B cell (primary cell): ENCODE results near the gene DKK2. TPM values are rescaled to one million over a fixed set of nuclear protein-coding genes. Genes with fewer than 3 reads are reported as not detected.

Source experiments
- ATAC-seq: fragments of 200-7000 bp; cut with Tn5 transposase; one replicate; pipeline ENCODE4 v1.10.0; 2021; ENCODE audit warnings: low read depth, mild to moderate bottlenecking, moderate number of reproducible peaks, moderate library complexity
- CTCF ChIA-PET: fragments of 350-600 bp; sonication (Branson Sonifier 250); formaldehyde crosslinking; loops from one replicate; lab custom pipeline; 2021; ENCODE audit warnings: antibody characterized with exemption, inconsistent platforms; lab: Charles Lee
- POLR2A ChIA-PET: fragments of 350-600 bp; sonication (Branson Sonifier 250); formaldehyde crosslinking; loops from one replicate; lab custom pipeline; 2021; ENCODE audit warnings: antibody characterized with exemption; lab: Charles Lee
- DNase-seq: peaks from one replicate; pipeline ENCODE4 v3.0.0; 2013
- H2AFZ ChIP-seq: 2 replicates; pipeline ENCODE4 v1.6.1; 2012; ENCODE audit warnings: mild to moderate bottlenecking, low read depth, low read length; ENCODE audit not compliant: insufficient read depth, poor library complexity, severe bottlenecking
- H3K27ac ChIP-seq, 2 donors: 1 replicate in 1 of 2; 2 replicates in 1 of 2; pipeline ENCODE4 v1.5.1; 2012 to 2013; ENCODE audit warnings: low read length in 2 of 2, mild to moderate bottlenecking in 2 of 2, moderate library complexity in 1 of 2
- H3K27me3 ChIP-seq, 4 experiments: fragments of 200-600 bp in 1 of 4; sonication (generic) in 1 of 4; replicated peaks in 1 of 4; 1 replicate in 2 of 4; 2 replicates in 2 of 4; pipeline versions ENCODE4 v1.6.1 to v1.7.0; 2013 to 2016; ENCODE audit warnings: low read length in 3 of 4, mild to moderate bottlenecking in 2 of 4, mixed read lengths in 1 of 4, moderate library complexity in 1 of 4; ENCODE audit not compliant: insufficient read depth in 4 of 4, control insufficient read depth in 3 of 4; ENCODE audit errors: control extremely low read depth in 1 of 4
- H3K36me3 ChIP-seq, 2 experiments: replicated peaks in 1 of 2; 1 replicate in 1 of 2; 2 replicates in 1 of 2; pipeline versions ENCODE4 v1.6.1 to v1.7.1; 2013; ENCODE audit warnings: low read length in 1 of 2; ENCODE audit not compliant: insufficient read depth in 2 of 2, control insufficient read depth in 1 of 2; ENCODE audit errors: control extremely low read depth in 1 of 2, extremely low read depth in 1 of 2
- H3K4me1 ChIP-seq, 2 donors: fragments of 200-600 bp in 1 of 2; sonication (generic) in 1 of 2; 1 replicate in 1 of 2; 2 replicates in 1 of 2; pipeline versions ENCODE4 v1.5.1 to v1.6.1; 2013 to 2017; ENCODE audit warnings: low read length in 2 of 2; ENCODE audit not compliant: control insufficient read depth in 2 of 2, insufficient read depth in 2 of 2
- H3K4me2 ChIP-seq: replicated peaks from 2 replicates; pipeline ENCODE3; 2012; ENCODE audit warnings: mild to moderate bottlenecking, low read depth, low read length; ENCODE audit not compliant: poor library complexity, severe bottlenecking
- H3K4me3 ChIP-seq, 5 experiments: fragments of 200-600 bp in 1 of 5; sonication (generic) in 1 of 5; 1 replicate in 3 of 5; 2 replicates in 2 of 5; pipeline versions ENCODE4 v1.5.1 to v1.7.0; 2011 to 2016; ENCODE audit warnings: low read length in 4 of 5, mild to moderate bottlenecking in 4 of 5, low read depth in 2 of 5, control low read depth in 1 of 5, moderate library complexity in 1 of 5; ENCODE audit not compliant: insufficient read depth in 1 of 5; ENCODE audit errors: control extremely low read depth in 1 of 5, extremely low read depth in 1 of 5
- H3K79me2 ChIP-seq: fragments of 200-600 bp; sonication (generic); one replicate; pipeline ENCODE4 v1.6.0; 2016; ENCODE audit warnings: low read length; ENCODE audit not compliant: control insufficient read depth, insufficient read depth
- H3K9ac ChIP-seq: fragments of 200-600 bp; sonication (generic); 2 replicates; pipeline ENCODE4 v1.6.1; 2017; ENCODE audit warnings: mild to moderate bottlenecking, low read length, moderate library complexity
- H3K9me3 ChIP-seq, 3 donors: one replicate each; pipeline versions ENCODE4 v1.6.1 to v1.7.1; 2013; ENCODE audit warnings: low read length in 2 of 3; ENCODE audit not compliant: control insufficient read depth in 2 of 3, insufficient read depth in 1 of 3; ENCODE audit errors: control extremely low read depth in 1 of 3
- H4K20me1 ChIP-seq: 2 replicates; pipeline ENCODE4 v1.6.0; 2012; ENCODE audit warnings: mild to moderate bottlenecking, low read length; ENCODE audit not compliant: insufficient read depth, control insufficient read depth, poor library complexity, severe bottlenecking
- H3K27ac Mint-ChIP-seq: one replicate; pipeline ENCODE4 v1.8.0; 2021; ENCODE audit warnings: mixed read lengths
- H3K27me3 Mint-ChIP-seq: one replicate; pipeline ENCODE4 v1.8.0; 2021; ENCODE audit warnings: mixed read lengths
- H3K4me1 Mint-ChIP-seq: one replicate; pipeline ENCODE4 v1.8.0; 2021; ENCODE audit warnings: mixed read lengths
- H3K4me3 Mint-ChIP-seq: one replicate; pipeline ENCODE4 v1.8.0; 2021; ENCODE audit warnings: mixed read lengths
- H3K9me3 Mint-ChIP-seq: one replicate; pipeline ENCODE4 v1.8.0; 2022; ENCODE audit warnings: mixed read lengths; ENCODE audit not compliant: insufficient read depth
- CTCF ChIP-seq: fragments of 200-600 bp; IDR thresholded peaks from one replicate; pipeline ENCODE4 v1.8.0; 2022; ENCODE audit warnings: antibody characterized with exemption, mild to moderate bottlenecking
- EZH2 ChIP-seq: IDR thresholded peaks from 2 replicates; pipeline ENCODE4 v1.6.1; 2012; ENCODE audit warnings: borderline replicate concordance, low read depth, mild to moderate bottlenecking, moderate library complexity, low read length; ENCODE audit not compliant: insufficient read depth, poor library complexity, severe bottlenecking
- WGBS: methylation state at CpG from one replicate; pipeline ENCODE4 v1.1.5; 2013; ENCODE audit warnings: missing lambda C conversion rate; ENCODE audit not compliant: insufficient coverage; 5-methylcytosine and 5-hydroxymethylcytosine counted together
- intact Hi-C: fragments of 100-400 bp; cut with micrococcal nuclease; formaldehyde crosslinking; loops from one replicate; pipeline ENCODE4 v1.10.0; 2022
- polyA plus RNA-seq: library from polyadenylated mRNA; depleted of rRNA; stranded (reverse); fragments of >200 nt; gene quantifications from 2 replicates; pipeline ENCODE4 v1.2.3, GENCODE V29; 2012
- total RNA-seq, 2 donors: library from RNA; stranded (reverse); fragments of 120-200 nt in 1 of 2; gene quantifications; 1 replicate in 1 of 2; 2 replicates in 1 of 2; pipeline versions ENCODE4 v1.2.3 to v1.2.4, GENCODE V29; 2013 to 2022

The DKK2 gene
- total and polyA plus RNA-seq, 2 donors (not counting 1 experiment from before 2014, with no cell fraction given): not detected

GRCh38 chr4:107060388-107060787 lies 24.3 kb upstream of the DKK2 start:
- WGBS: 100% methylated on average over 2 of the region's 6 CpGs
- Histone ChIP-seq H3K27ac (no peak overlapping the region), H3K4me1 (no peaks in the 10 kb centered on the region), H3K9ac (no peak overlapping the region), H3K4me3 (no peak overlapping the region), H3K79me2 (no peaks in the 10 kb centered on the region), H4K20me1 (no peaks in the 10 kb centered on the region), H2AFZ (no peak overlapping the region), H3K27me3 (no peaks in the 10 kb centered on the region), H3K4me2 (no peak overlapping the region), H3K9me3 (no peaks in the 10 kb centered on the region), H3K36me3 (no peaks in the 10 kb centered on the region)
- TF ChIP-seq EZH2 (no peak), CTCF (no peak)
- no peak overlapping the region for H3K4me3 Mint-ChIP-seq
- H3K27ac Mint-ChIP-seq: no peak overlapping the region
- H3K4me1 Mint-ChIP-seq: no peaks in the 10 kb centered on the region
- ChIA-PET CTCF (no interaction called here), POLR2A (no interaction called here)
- ATAC-seq (no peak), DNase-seq (no peak)
- no peaks in the 10 kb centered on the region for H3K9me3 Mint-ChIP-seq
- no peaks in the 10 kb centered on the region for H3K27me3 Mint-ChIP-seq
- intact Hi-C loops: no loop called here

- Histone ChIP-seq H3K36me3 (no peaks in the 10 kb centered on the region), H3K79me2 (no peaks in the 10 kb centered on the region), H4K20me1 (no peaks in the 10 kb centered on the region), H2AFZ (no peak overlapping the region), H3K4me2 (no peak overlapping the region), H3K9ac (no peak overlapping the region), H3K27me3 (no peaks in the 10 kb centered on the region), H3K4me3 (no peak overlapping the region), H3K27ac (no peak overlapping the region), H3K9me3 (no peaks in the 10 kb centered on the region), H3K4me1 (no peaks in the 10 kb centered on the region)
- intact Hi-C loops: no loop called here
- ChIA-PET POLR2A (no interaction called here), CTCF (no interaction called here)
- TF ChIP-seq CTCF: no peak
- no peak for TF ChIP-seq EZH2
- no peaks in the 10 kb centered on the region for H3K4me1 Mint-ChIP-seq
- no peak for DNase-seq
- WGBS: no CpG with 5 or more reads among the region's 1 CpG
- ATAC-seq: no peak
- no peak overlapping the region for H3K4me3 Mint-ChIP-seq
- H3K27me3 Mint-ChIP-seq: no peaks in the 10 kb centered on the region
- no peaks in the 10 kb centered on the region for H3K9me3 Mint-ChIP-seq
- no peak overlapping the region for H3K27ac Mint-ChIP-seq
These were observed 22.7 kb upstream of the DKK2 start for GRCh38 chr4:107058828-107059227.
